HG02571 (cell line): ENCODE results near the gene PROCR.
"Not testable (repeated sequence)": the region's sequence is repeated elsewhere in the genome, so short reads cannot be mapped to it uniquely, and the experiment has no call there.

Experiments used
- ATAC-seq: cut with Tn5 transposase; IDR thresholded peaks from one replicate; pipeline ENCODE4 v1.9.1; 2021; ENCODE audit warnings: mild to moderate bottlenecking, moderate library complexity; ENCODE audit not compliant: unreplicated experiment

Gene PROCR

DNA sequence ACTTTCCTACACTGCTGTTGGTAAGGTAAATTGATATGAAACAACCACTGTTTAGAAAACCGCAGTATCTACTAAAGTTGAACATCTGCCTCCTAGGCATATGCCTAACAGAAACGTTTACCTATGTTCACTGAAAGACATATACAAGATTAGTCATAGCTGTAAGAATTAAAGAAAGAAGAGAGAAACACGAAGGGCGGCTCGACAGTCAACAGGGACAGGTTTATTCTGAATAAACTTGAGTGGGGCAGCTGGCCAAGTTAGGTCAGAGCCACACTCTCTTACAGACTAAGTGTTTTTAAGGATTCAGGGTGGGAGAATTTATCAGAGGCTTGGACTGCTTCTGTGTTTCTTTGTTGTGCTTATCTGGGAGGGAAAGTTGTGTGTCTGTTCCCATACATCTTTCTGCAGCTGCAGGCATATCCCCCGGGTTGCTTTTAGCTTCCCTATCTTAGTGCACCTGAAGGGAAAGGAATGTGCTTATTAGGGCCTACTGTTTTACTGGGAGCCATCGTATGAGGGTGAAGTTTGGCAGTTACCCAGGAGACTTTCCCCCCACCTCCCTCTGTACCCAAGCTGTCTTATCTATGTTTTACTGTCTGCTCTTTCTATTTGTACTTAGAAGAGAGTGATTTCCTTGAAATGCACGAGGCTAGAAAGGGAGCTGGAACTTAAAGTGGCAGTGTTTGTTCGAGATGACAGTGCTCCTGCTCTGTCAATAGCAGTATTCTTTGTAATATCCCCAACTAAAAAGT lies 20.4 kb downstream of the PROCR start:
- ATAC-seq = no peak

DNA sequence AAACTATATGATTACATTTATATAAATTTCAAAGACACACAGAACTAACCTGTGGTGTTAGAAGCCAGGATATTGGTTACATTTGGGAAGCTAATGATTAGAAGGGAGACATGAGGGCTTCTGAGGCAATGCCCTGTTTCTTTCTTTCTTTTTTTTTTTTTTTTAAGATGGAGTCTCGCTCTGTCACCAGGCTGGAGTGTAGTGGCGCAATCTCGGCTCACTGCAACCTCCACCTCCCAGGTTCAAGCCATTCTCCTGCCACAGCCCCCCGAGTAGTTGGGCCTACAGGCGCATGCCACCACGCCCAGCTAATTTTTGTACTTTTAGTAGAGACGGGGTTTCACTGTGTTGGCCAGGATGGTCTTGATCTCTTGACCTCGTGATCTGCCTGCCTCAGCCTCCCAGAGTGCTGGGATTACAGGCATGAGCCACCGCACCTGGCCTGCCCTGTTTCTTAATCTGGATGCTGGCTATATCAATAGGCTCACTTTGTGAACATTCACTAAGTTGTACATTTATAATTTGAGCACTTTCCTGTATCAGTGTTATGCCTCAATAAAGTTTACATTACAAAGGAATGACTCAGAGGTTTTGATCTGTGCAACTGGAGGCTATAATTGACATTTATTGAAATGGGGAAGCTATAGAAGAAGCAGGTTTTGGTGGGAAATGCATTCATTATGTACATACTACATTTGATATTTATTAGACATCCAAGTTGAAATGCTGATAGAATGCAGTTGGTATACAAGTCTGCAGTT lies 21.3 kb downstream of the PROCR start:
- not testable (repeated sequence) for ATAC-seq

DNA sequence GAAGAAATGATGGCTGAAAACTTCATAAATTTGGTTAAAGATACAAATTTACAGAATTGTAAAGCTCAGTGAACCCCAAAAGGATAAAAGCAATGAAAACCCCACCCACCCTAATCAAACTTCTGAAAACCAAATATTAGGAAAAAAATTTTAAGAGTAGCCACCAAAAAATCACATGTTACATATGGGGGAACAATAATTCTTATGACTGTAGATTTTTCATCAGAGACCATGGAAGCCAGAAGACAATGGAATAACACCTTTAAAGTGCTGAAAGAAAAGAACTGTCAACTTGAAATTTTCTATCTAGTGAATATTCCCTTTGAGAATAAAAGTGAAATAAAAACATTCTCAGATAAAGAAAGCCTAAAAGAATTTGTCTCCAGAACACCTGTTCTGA lies 24.4 kb downstream of the PROCR start:
- no peak for ATAC-seq

DNA sequence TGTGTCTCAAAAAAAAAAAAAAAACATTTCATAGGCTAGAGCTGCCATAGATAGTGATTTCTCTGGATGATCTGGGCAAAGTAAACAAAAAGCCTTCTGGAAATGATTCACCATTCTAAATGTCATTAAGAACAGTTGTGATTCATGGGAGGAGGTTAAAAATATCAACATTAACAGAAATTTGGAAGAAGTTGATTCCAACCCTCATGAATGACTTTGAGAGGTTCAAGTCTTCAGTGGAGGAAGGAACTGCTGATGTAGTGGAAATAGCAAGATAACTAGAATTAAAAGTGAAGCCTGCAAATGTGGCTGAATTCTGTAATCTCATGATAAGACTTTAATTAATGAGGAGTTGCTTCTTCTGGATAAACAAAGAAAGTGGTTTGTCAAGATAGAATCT lies 27.9 kb downstream of the PROCR start:
- ATAC-seq = no peak

DNA sequence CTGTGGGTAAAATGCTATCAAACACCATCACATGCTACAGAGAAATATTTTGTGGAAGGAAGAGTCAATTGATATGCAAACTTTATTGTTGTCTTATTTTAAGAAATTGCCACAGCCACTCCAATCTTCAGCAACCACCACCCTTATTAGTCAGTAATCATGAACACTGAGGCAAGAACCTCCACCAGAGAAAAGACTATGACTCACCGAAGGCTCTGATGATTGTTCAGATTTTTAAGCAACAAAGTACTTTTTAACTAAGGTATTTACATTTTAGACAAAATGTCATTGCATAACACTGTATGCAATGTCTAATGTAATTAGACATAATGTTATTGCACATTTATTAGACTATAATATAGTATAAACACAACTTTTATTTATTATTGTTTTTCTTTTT lies 28.4 kb downstream of the PROCR start:
- ATAC-seq = no peak

DNA sequence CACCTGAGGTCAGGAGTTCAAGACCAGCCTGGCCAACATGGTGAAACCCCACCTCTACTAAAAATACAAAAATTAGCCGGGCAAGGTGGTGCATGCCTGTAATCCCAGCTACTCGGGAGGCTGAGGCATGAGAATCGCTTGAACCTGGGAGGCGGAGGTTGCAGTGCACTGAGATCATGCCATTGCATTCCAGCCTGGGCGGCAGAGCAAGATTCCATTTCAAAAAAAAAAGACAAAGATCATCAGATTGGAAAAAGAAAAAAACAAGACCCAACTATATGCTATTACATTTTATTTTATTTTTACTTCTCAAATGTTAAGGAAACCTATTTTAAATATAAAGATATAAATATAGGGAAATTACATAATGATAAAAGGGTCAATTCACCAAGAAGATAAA lies 29.6 kb downstream of the PROCR start:
- ATAC-seq = not testable (repeated sequence)

DNA sequence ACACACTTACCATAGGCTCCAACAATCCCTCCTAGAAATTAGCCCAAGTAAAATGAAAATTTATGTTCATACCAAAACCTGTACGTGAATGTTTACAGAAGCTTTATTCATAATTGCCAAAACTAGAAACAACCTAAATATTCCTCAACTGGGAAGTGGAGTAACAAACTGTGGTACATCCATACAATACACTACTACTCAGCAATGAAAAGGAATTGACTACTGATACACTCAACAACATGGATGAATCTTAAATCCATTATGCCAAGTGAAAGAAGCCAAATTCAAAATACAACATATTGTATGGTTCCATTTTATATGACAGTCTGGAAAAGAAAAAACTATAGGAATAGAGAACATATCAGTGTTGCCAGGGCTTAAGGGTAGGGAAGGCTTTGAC lies 34.9 kb downstream of the PROCR start:
- no peak for ATAC-seq

DNA sequence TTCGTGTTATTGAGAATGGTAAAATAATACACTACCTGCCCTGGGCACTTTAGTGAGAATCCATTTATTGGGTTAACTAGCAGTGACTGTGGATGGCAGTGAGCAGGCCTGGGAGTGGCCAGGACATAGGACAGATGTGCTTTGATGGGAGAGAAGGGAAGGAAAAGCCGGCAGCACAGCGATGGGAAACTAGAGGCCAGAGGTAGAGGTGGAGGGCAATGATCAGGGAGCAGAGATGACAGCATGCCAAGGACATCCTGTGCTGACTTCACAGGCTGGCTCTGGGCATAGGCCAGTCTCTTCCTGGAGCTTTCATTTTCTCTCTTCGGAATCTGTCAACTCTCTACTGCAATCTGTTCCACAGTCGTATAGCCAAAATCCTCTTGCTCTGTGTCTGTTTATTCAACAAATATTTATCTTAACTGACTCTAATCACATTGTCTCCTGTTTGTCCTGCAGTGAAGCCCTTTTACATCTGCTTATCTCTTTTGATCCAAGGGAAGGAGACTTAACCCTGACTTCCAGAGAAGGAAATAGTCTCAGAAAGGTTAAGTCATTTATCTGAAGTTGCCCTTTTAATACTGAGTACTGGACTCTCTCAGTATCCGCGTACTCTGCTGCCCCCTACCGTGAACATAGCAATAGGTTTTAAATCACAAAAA lies 36.2 kb downstream of the PROCR start:
- no peak for ATAC-seq

DNA sequence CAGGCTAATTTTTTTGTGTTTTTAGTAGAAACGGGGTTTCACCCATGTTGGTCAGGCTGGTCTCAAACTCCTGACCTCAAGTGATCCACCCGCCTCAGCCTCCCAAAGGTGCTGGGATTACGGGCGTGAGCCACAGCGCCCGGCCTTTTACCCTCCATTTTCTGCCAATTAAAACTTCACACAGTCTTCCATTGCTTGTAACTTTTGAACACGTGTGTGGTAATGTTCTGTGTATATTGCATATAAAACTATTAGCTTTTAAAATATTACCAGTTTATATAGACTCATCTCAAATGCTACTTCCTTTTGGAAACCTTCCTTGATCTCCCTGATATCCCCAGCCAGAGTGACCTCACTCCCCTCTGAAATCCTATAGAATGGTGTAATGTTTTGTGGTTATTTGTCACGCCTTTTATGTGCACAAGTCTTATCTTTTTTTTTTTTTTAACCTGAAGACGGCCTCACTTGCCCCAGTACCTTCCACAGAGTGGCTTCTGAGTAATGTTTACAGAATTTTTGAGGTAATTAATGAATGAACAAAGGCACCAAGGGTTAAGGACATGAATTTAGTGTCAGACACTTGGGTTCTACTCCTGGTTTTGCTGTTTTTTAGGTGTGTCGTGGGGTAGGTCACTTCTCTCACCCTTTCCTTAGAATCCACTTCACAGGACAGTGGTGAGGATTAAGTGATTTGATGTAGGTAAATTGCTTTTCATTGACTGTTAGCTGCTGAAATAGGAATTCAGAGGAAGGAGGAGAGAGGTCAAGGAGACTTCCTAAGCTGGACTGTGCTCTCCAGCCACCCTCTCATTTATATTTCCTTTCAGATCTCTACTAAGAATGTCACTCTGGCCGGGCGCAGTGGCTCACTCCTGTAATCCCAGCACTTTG lies 43.4 kb downstream of the PROCR start:
- no peak for ATAC-seq

DNA sequence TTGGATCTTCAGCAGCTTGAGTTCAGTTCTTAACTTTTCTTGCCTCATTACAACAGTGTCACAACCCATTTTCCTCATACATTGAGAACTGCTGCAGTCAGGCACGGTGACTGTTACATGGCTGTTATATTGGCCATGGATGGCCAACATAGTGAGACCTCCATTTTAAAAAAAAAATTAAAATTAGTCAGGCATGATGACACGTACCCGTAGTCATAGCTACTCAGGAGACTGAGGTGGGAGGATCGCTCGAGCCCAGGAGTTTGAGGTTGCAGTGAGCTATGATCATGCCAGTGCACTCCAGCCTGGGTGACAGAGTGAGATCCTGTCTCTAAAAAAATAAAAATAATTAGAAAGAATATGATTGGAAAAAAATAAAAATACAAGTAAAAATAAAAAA lies 44.7 kb downstream of the PROCR start:
- no peak for ATAC-seq

DNA sequence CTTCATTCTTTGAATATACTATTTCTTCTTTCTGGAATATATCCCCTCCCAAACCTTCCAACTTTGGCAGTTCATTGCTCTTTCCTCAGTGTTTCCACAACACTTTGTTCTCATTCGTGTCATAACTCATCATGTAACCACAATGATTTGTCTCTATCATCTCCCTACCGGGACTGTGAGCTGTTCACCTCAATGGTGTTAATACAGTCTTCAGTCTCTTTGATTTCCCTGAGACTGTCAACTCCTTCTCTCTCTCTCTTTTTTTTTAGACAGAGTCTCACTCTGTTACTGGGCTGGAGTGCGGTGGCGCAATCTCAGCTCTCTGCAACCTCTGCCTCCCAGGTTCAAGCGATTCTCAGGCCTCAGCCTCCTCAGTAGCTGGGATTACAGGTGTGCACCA lies 52.1 kb downstream of the PROCR start:
- ATAC-seq = no peak

DNA sequence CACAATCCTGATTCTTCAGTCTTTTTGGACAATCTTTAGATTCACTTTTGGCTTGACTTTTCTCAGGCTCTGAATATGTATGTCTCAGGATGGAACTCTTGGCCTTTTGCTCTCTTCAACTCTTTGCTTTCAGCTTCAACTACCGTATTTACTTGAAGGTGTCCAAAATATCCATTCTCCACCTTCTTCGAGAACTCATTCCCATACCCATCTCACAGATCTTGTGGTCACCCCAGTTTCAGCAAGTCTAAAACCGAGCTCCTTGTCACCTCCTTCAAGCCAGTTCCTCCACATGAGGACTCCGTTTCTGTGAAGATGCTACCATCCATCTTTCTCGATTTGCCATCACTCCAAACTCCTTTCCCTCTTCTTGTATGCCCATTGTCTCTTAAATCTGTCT lies 52.7 kb downstream of the PROCR start:
- no peak for ATAC-seq

DNA sequence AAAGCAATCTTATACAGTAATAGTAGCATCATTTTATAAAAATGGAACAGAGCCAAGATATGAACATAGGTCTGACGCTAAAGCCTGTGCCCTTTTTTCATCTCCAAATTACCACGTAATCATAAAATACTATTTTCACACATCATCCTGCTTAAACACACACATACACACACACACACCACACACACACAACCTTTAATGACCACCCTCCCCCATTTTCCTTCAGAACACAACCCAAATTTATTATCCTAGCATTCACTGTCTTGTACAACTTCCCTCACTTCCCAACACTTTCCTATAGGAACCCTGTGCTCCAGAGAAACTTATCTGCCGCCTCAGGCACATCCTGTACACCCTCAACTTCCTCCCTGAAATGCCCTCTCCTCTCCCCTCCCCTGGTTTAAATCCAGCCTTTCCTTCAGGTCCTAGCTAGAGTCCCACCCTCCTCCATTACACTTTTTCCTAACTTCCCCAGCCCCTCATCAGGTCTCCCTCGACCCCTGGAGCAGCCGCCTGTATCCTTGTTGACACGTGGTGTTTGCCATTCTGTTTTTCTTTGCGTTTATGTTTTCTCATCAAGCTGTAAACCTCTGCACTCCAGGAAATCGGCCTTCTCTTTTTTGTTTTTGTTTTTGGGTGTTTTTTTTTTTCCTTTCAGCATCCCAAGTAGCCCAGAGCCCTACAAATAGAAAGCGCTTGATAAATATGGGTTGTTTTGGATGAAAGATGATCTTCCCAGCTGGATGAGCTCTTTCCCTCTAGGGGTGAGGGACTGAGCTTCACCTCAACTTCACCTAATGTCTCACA lies 53.6 kb downstream of the PROCR start:
- no peak for ATAC-seq

DNA sequence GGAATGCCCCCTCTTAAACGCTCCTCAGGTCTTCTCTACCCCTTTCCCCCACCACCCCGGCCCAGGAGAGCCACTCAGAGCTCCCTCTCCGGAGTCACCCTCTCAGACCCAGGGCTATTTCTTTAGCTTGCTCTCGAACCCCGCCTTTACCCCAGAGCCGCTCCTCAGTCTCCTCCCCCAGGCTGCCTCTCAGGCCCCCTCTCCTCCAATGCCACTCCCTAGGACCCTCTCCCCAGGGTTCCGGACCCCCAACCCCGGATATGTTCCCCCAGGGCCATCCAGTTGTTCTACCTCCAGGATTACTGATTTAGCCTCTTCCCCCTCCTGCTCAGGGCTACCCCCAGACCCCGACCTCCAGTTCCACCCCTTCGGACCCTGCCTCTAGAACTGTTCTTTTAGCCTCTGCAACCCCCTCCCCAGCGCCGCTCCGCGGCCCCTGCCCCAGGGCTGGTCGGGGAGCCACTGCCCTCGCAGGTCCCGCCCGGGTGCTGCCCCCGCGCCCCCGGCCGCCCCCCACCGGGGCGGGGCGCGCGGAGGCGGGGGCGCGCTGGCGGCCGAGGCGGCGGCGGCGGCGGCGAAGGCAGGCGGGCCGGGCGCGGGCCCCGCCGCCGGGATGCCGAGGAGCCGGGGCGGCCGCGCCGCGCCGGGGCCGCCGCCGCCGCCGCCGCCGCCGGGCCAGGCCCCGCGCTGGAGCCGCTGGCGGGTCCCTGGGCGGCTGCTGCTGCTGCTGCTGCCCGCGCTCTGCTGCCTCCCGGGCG lies 54.4 kb downstream of the PROCR start, which contains the start of gene MMP24:
Gene MMP24, plus strand, starts transcription at position 565 of the 758 bp plus-strand sequence. Its CDS starts 49 bp downstream, at position 614.
- no peak for ATAC-seq
